GM19193 (cell line): ENCODE data around the gene CBY1.

ENCODE experiments used
- POLR2A ChIP-seq: IDR thresholded peaks from 4 replicates; pipeline ENCODE4 v1.6.1; 2011; ENCODE audit not compliant: insufficient read depth, insufficient read length; ENCODE audit errors: extremely low read depth

CBY1 gene

GRCh38 chr22:38685761-38686160 is 29.3 kb downstream of the CBY1 start:
- TF ChIP-seq POLR2A, result no peak

DNA sequence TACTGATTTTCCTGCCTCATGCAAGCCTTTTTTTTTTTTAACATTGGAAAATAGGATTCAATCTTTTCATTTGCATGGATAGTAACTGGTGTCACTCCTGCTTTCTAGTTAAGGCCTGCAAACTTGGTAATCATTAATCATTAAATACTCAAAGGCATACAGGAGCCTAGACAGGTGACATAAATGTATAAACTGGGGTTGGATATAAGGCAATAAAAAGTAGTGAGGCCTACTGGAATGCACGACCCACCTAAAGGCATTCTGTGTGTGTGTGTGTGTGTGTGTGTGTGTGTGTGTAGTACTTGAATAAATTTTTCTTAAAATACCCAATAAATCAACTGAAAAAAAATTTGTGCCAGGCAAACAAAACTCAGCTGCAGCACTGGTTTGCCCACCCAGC is 33.2 kb downstream of the CBY1 start:
- TF ChIP-seq POLR2A, result no peak

DNA sequence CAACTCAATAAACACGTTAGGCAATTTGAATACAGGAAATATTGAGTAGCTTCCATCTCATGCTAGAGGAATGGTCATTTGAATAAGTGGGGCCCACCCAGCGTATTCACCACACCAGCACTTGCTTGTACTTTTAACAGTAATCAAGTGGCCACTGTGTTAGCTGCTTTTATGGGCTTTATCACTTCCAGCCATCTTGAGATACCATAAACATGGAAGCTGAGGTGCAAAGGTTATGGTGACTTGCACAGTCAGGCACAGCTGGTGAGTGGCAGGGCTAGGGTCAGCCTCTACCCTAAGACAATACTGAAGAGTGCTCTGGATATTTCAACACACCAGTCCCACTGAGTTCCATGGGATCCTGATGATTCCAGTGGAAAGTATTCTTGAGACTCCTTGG is 37.6 kb downstream of the CBY1 start:
- TF ChIP-seq POLR2A, result no peak

- TF ChIP-seq POLR2A, result no peak
Observed at GRCh38 chr22:38694940-38695339, 38.5 kb downstream of the CBY1 start.

- no peak for TF ChIP-seq POLR2A
Observed at GRCh38 chr22:38696606-38697424, 40.4 kb downstream of the CBY1 start.

DNA sequence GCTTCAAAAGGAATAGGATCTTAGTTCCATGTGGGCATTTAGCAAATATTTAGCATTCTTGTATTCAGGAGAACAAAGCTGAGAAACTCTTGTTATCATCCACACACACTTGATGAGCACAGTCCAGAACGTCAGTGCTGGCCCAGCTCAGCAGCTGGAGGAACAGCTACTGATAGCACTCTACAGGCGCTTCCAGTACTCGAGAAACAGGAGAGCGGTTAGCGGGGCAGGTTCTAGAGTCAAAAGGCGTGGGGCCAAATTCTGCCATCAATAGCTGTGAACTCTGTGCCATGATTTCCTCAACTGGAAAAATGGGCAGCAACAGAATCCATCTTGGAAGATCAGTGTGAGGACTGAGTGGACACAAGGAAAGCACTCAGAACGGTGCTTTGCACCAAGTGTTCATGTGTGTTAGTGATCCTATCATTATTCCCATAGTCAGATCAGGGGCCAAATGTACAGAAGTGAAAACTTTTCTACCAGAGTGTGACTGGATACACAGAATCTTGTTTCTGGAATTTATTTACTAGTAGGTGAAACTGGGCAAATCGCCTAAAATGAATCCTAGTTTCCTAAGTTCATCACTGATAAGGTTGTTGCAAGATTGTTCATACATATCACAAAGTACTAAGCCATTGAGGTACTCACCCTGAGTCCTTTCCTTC is 41.1 kb downstream of the CBY1 start:
- TF ChIP-seq POLR2A, result no peak

DNA sequence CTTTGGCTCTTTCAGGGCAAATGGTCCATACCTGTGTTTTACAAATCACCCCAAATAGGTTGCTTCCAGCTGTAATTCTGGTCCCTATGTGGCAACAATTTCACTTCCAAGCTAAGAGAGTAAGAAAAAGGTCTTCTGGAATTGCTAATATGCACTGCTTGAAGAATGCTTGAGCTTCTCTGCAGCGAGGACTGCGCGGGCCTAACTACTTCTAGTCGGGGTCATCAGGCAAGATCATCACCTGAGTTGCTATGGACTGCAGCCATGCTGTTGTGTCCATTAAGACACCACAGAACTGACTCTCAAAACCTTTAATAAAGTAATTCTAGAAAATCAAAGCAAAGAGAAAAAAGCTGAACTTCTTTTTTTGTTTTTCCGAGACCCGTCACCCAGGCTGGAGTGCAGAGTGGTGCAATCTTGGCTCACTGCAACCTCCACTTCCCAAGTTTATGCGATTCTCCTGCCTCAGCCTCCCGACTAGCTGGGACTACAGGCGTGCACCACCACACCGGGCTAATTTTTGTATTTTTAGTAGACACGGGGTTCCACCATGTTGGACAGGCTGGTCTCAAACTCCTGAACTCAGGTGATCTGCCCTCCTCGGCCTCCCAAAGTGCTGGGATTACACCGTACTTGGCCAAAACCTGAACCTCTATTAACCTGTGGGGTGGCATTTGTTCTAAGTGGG is 42.1 kb downstream of the CBY1 start:
- no peak for TF ChIP-seq POLR2A

DNA sequence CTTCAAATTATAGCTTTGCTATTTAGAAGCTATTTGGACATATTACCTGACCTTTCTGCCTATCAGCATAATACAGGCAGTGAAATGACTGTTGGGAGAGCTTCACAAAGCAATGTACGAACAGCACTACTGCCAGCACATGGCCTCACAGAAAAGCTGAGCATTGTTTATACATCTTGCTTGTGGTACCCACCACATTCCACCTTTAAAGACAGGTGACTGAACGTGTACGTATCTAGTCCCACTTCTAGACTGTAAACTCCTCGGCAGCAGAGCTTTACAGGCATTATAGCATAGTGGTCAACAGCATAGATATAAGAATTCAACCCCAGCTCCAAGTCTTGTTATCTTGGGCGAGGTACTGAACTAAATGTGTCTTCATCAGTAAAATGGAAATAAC is 42.7 kb downstream of the CBY1 start:
- TF ChIP-seq POLR2A, result no peak

DNA sequence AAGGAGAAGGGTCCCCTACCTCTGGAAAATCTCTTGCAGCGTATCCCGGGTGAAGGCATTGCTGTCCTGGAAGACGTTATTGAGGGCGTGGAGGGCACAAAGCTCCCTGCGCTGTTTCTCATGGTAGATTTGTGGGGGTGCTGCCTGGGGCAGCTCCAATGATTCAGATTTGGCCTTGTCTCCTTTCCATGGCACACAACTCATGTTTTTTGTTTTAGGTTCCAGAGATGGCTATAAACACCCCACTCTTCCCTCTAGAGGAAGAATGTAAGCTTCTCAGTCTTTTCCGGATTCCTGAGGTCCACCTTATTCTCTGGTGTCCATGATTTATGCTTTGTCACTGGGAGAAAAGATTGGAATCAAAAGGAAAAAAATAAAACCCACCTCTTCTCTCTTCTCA is 43.3 kb downstream of the CBY1 start:
- no peak for TF ChIP-seq POLR2A

- no peak for TF ChIP-seq POLR2A
Observed at GRCh38 chr22:38700270-38700788, 43.9 kb downstream of the CBY1 start.

DNA sequence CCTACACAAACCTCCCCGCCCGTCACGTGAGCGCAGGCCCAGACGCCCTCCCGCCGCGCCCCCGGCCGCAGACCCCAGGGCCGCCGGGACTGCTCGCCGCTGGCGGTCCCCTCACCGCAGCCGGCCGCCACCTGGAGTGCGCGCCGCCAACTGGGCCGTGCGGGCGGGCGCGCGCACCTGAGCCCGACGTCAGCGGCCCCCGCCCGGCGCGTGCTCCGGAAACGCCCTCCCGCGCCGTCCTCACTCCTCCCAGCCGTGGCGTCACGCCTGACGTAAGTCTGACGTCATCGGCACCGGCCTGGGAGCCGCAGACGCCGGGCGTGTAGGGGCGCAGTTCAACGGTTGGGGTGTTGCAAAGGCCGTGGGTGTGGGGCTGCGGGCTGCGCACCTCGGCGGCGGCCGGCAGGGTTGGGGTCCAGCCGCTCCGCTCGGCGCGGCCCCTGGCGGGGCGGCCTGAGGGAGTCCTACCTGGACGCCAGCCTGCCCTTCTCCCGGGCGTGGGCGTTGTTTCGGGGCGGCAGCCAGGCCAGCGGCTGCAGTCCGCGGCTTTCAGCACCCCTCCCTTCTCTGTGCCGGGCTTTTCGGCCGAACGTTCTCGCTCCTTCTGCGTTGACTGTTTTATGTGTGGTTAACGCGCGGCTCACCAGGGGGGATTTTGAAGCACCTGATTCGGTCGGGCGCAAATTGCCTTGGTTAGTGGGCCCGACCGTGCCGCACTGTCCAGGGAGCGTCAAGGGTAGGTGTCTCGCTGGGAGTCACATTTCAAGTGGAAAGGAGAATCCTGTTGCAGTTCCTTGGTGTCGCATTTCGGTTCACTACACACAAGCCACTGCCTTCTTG is 44.6 kb downstream of the CBY1 start, which contains the start of gene JOSD1:
JOSD1 (minus strand) TSS at position 155 of the 840 bp plus-strand sequence. CDS start 956 bp downstream, outside the sequence.
- peak; percentile 87 for TF ChIP-seq POLR2A

GRCh38 chr22:38704654-38705234 is 48.3 kb downstream of the CBY1 start:
- no peak for TF ChIP-seq POLR2A

- peak; percentile 94 for TF ChIP-seq POLR2A
Observed at GRCh38 chr22:38705235-38706100, 49.0 kb downstream of the CBY1 start, which contains the start of gene GTPBP1. TSS of gene GTPBP1 (plus strand) at chr22:38705944. CDS start at chr22:38705956, 12 bp downstream.

- no peak for TF ChIP-seq POLR2A
Observed at GRCh38 chr22:38706101-38706900, 49.9 kb downstream of the CBY1 start.
